Ammon's horn (tissue), 1 donor: ENCODE results near the gene MYORG.
"Not testable (repeated sequence)": the region's sequence is repeated elsewhere in the genome, so short reads cannot be mapped to it uniquely, and the experiment has no call there.

Experiments used
- DNase-seq: peaks from one replicate; pipeline ENCODE4 v3.0.0-alpha.2; 2016; ENCODE audit warnings: low spot score

MYORG gene

GRCh38 chr9:34368796-34369195 lies 7.9 kb downstream of the MYORG start:
- DNase-seq = not testable (repeated sequence)

DNA sequence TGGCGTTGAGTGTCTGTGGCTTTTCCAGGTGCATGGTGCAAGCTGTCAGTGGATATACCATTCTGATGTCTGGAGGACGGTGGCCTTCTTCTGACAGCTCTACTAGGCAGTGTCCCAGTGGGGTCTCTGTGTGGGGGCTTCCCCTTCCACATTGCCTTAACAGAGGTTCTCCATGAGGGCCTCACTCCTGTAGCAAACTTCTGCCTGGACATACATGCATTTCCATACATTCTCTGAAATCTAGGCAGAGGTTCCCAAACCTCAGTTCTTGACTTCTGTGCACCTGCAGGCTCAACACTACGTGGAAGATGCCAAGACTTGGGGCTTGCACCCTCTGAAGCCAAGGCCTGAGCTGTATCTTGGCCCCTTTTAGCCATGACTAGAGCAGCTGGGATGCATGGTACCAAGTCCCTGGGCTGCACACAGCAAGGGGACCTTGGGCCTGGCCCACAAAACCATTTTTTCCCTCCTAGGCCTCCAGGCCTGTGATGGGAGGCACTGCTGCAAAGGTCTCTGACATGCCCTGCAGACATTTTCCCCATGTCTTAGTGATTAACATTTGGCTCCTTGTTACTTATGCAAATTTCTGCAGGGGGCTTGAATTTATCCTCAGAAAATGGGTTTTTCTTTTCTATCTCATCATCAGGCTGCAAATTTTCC lies 8.8 kb downstream of the MYORG start:
- not testable (repeated sequence) for DNase-seq

DNA sequence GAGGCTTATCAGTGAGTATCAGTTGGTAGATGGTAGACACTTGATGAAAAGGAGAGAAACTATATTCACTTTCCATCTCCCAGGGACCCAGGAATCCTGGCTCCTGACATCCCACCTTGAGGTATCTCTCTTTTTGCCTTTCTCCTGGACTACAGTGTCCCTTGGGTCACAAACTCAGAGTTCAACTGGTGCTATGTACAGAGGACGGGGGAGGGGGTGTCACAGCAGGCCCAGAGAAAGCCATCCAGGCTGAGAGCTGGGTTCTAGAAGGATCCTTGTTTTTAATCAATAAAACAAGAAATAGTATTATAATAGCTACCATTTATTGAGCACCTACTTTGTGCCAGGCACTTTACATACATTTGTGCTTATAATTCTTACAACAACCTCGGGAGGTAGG lies 10.3 kb downstream of the MYORG start:
- DNase-seq = no peak

DNA sequence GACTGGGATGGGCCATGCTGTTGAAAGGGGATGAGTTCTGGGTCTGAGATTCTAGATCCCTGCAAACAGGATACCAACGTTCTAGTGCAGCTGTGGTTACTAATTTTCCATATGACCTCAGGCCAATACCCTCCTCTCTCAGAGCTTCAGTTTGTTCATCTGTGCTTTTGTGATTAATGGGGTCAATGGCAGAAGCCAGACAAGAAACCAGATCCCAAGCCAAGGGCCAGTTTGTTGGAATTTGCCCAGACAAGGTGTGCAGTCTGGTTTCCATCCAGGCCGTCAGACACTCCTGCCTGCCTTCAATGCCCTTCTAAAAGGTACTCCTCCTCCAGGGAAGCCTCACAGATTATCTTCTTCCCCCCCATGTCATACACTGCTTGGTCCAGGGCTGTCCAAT lies 11.4 kb downstream of the MYORG start:
- DNase-seq = no peak

DNA sequence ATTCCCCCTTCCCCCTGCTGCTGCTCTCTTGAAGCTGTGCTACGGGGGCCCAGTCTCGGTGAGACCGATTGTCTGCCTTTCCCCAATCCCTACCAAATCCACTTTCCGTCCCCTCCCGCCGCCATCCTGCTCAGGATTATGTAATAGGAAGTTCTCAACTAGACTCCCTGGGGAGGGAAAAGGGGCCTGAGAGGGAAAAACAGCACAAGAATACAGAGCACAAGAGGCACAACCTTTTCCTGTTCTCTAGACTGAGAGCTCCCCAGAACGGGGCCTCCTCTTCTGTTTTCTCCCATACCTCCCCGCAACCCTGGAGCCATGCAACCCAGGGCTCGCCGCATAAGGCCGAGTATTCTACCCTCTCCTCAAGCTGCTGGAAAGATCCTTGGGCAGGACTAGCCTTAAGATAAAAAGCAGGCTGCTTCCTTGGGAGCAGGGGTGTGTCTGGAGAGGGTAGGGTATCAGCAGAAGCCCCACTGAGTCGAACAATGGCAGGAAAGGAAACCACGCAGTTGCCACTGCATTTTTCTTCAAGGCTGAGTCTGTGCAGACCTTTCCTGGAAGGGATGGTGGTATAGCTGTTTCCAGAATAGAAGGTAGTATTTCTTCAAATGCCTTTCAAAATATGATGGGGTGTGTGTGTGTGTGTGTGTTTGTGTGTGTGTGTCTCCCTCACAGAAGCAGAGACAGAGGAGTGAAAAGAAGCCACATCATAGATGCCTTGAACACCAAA lies 12.9 kb downstream of the MYORG start:
- no peak for DNase-seq

DNA sequence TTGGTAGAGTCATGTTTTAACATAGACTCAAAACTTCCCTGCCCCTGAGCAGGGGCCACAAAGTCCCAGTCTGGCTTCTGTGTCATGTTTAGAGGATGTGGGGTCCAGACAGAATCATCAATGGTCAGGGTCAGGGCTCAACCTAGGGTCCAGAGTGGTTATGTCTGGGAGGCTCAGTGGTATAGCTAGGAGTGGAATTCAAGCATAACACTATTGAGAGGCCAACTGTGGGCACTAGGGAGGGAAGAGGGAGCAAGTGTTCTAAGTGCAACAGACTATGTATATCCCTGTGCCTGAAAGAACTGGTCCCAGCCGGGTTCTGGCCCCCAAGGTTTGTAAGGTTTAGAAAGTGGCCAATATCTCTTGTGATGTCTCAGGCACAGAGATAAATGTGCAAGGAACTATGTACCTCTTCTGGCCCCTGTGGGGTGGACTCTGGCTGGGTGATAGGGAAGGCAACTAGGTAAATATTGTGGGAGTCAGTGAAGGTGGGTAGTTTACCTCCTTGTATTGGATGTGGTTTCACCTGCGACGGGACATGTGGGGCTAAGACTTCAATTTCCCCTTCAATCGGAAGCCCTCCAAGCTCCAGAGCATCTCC lies 14.0 kb downstream of the MYORG start:
- no peak for DNase-seq

DNA sequence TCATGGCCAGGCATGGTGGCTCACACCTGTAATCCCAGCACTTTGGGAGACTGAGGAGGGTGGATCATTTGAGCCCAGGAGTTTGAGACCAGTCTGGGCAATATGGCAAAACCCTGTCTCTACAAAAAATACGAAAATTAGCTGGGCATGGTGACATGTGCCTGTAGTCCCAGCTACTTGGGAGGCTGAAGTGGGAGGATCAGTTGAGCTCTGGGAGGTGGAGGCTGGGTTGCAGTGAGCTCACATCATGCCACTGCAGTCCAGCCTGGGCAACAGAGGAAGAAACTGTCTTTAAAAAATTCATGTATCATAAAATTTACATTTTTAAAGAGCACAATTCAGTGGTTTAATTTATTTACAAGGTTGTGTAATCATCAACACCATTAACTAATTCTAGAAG lies 23.7 kb downstream of the MYORG start:
- DNase-seq = not testable (repeated sequence)

DNA sequence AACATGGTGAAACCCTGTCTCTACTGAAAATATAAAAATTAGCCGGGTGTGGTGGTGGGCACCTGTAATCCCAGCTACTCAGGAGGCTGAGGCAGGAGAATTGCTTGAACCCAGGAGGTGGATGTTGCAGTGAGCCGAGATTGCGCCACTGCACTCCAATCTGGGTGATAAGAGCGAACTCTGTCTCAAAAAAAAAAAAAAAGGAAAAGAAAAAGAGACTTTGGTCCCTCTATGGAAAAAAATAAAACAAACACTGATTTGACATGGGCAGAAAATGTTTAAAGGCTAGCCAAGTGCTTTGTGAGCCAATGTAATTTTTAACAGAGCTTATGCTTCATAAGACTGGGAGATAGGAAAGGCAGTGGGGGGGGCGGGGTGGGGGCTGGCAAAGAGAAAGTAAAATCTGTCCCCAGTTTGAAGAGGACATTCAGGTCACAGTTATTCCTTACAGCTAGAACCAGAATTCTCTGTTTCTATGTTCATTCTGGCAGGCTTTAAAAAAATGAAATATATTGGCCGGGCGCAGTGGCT lies 24.5 kb downstream of the MYORG start:
- not testable (repeated sequence) for DNase-seq

- DNase-seq = no peak
Measured at GRCh38 chr9:34349324-34349723, 27.4 kb downstream of the MYORG start.

DNA sequence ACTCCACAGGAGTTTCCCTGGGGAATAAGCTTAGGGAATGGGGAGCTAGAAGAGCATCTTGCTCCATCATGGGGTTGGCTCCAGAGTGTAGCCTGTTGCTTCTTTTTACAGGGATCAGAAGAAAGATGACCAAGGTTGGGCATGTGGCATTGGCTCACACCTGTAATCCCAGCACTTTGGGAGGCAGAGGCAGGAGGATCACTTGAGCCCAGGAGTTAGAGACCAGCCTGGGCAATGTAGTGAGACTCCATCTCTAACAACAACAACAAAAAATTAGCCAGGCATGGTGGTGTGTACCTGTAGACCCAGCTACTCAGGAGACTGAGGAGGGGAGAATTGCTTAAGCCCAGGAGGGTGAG lies 28.9 kb downstream of the MYORG start:
- no peak for DNase-seq

GRCh38 chr9:34346873-34347799 lies 29.6 kb downstream of the MYORG start:
- no peak for DNase-seq

GRCh38 chr9:34343605-34344004 lies 33.1 kb downstream of the MYORG start:
- DNase-seq = no peak

DNA sequence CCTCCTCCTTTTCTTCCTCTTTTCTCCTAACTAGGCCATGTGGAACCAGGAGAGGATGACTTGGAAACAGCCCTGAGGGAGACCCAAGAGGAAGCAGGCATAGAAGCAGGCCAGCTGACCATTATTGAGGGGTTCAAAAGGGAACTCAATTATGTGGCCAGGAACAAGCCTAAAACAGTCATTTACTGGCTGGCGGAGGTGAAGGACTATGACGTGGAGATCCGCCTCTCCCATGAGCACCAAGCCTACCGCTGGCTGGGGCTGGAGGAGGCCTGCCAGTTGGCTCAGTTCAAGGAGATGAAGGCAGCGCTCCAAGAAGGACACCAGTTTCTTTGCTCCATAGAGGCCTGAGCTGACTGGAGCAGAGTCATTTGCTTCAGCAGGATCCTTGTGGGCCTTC lies 33.6 kb downstream of the MYORG start:
- peak; percentile 82 for DNase-seq

DNA sequence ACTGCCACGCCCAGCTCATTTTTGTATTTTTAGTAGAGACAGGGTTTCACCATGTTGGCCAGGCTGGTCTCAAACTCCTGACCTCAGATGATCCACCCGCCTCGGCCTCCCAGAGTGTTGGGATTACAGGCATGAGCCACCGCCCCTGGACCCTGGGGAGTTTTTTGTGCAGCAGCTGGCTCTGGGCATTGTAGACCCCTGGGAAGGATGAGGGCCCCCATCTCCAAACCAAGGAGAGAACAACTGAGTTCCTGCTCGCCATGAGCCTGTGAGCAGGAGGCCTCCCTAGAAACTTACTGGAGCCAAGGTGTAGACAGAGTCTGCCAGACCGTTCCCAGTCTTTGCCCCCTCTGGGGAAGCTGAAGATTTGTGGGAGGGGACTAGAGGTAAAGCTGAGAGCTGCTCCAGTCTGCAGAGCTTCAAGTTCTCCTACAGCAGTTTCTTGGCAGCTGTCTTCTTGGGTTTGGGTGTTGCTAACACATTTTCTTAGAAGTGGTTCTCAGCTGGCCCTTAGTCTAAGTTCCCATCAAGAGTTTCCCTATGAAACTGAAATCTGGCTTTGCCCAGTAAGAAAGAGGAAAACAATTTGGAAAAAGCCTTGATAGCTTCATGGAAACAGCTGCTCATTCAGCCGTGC lies 34.9 kb downstream of the MYORG start:
- DNase-seq = no peak

- peak; percentile 75 for DNase-seq
Measured at GRCh38 chr9:34338665-34339385, 37.9 kb downstream of the MYORG start.

GRCh38 chr9:34338079-34338478 lies 38.6 kb downstream of the MYORG start:
- DNase-seq = not testable (repeated sequence)

- no peak for DNase-seq
Measured at GRCh38 chr9:34337403-34337802, 39.3 kb downstream of the MYORG start.

DNA sequence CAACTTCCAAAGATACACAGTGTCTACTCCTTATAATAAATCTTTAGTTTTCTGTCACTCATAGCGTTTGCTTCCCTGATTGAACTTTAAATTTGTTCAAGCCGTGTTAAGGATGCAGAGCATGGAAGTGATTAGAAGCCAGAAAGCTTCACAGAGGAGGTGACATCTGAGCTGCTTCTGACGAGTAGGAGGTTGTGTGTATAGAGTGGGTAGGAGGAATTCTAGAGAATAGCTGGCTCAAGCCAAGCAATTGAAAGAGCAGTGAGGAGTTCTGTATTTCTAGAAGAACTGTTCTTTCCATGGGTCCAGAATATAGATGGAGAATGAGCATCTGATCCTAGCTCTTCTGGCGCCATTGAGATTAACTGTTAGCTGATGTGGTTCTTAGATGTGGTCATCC lies 41.3 kb downstream of the MYORG start:
- no peak for DNase-seq

DNA sequence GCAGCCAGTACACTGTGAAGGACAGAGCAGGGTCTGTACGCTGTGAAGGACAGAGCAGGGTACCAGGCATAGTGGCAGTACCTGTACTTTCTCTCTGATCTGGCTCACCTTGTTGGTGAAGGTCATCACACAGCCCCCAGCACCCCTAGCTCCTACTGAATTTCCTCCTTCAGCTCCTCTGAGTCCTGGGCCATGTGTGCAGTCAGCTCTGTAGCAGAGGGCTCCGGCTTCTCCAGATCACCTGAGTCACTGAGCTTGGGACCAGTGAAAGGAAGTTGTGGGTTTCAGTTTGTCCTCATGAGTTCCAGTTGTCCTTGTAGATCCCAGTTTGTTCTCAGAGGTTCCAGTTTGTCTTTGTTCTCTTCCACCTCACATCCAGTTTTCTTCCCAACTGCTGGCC lies 41.8 kb downstream of the MYORG start:
- no peak for DNase-seq

DNA sequence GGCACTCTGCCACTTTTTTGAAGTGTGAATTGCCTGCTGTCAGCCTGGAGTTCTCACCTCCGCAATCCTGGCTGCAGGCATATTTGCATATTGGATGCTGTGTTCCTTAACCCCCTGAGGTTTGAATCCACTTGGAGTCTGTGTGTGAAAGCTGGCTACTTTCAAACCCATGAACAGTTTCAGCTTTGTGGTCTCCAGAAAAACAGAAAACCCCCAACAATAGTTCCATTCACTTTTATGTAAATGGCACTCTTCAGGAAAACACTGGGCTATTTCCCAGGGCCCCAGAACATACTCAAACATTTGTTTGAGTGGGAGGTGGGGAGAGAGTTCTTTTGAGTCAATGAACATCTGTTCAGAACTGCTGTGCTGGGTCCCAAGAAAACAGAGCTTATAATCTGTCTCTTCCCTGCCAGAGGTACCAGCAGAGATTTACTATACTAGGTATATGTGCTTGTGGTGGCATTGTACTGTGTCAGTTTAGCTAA lies 42.3 kb downstream of the MYORG start:
- DNase-seq = peak; percentile 88

DNA sequence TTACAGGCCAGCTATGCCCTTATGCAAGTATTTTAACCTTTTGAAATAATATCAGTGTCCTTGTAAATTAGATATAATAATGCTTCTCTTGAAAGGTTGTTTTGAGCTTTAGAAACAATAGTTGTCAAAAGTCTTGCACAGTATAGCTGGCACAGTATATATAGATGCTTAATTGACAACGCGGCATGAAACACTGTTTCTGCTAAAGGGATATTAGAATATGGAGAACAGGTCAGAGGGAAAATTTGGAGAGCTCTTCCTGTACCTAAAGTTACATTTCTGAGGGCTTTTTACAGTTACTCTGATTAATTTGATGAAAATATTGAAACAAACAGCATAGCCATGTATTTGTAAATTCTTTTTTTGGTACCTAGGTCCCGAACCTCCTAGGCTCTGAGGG lies 42.9 kb downstream of the MYORG start:
- DNase-seq = no peak
